ENCODE data around the gene MYOT. TPM values are rescaled to one million over a fixed set of nuclear protein-coding genes. Genes with fewer than 3 reads are reported as not detected.

MYOT gene
- total RNA-seq, 1 experiment from 2014 or later: not detected

DNA sequence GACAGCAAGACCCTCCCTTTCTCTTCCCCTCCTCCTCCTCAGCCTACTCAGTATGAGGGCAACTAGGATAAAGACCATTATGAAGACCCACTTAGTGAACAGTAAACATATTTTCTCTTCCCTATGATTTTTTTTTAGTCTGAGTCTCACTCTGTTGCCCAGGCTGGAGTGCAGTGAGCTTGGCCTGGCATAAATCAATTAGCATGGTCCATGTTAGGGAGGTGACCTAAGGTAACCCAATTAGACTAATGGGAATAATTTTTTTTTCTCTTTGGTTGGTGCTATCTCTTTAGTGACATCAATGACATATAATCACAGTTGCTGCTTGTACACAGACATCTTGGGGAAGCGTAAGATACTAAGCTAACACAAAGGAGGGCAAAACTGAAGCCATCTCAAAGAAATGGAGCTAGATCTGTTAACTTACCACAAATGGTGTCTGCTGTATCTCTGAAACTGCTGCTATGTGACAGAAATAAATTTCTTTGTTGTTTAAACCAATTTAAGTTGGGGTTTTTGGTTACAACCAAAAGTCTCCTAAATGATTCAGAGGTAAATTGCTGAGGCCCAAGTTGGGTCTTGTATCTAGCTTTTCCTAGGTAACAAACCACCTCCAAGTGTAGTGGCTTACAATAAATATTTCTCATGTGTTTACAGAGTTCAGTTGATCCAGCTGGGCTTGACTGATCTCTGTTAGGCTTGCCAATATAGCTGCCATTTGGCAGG lies 34.9 kb downstream of the MYOT start:
- Histone ChIP-seq H2AK5ac (ENCODE audit: insufficient read length, low read length) (no peak overlapping the region), H4K91ac (ENCODE audit: insufficient read length, low read depth, low read length) (no peak overlapping the region)
- no peak overlapping the region for H3K27ac Mint-ChIP-seq

More for the DNA sequence above, 34.9 kb downstream of the MYOT start:
- no CpG with 5 or more reads among the region's 1 CpG for WGBS (ENCODE audit: extremely low coverage, insufficient read length, low lambda C conversion rate)
- no peaks in the 10 kb centered on the region for H3K27me3 ChIP-seq (ENCODE audit: insufficient read depth, low read length)
- H3K9ac ChIP-seq (ENCODE audit: extremely low read depth, insufficient read length, low read length): no peak overlapping the region
- no peak overlapping the region for H2BK120ac ChIP-seq (ENCODE audit: low read depth, low read length, poor library complexity, severe bottlenecking)
- H3T11ph ChIP-seq (ENCODE audit: low read length): no peak overlapping the region
- H2AFZ ChIP-seq (ENCODE audit: low read length): no peak overlapping the region
- TF ChIP-seq, protein P1, sequence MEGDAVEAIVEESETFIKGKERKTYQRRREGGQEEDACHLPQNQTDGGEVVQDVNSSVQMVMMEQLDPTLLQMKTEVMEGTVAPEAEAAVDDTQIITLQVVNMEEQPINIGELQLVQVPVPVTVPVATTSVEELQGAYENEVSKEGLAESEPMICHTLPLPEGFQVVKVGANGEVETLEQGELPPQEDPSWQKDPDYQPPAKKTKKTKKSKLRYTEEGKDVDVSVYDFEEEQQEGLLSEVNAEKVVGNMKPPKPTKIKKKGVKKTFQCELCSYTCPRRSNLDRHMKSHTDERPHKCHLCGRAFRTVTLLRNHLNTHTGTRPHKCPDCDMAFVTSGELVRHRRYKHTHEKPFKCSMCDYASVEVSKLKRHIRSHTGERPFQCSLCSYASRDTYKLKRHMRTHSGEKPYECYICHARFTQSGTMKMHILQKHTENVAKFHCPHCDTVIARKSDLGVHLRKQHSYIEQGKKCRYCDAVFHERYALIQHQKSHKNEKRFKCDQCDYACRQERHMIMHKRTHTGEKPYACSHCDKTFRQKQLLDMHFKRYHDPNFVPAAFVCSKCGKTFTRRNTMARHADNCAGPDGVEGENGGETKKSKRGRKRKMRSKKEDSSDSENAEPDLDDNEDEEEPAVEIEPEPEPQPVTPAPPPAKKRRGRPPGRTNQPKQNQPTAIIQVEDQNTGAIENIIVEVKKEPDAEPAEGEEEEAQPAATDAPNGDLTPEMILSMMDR (conservative IDR thresholded peaks at IDR 0.05): no peak
- Mint-ChIP-seq H3K4me3 (no peak overlapping the region), H3K27me3 (ENCODE audit: low read depth) (no peaks in the 10 kb centered on the region), H3K36me3 (ENCODE audit: insufficient read depth in 1 of 3, low read depth in 3 of 3) (no peaks in the 10 kb centered on the region), H3K9me3 (no peaks in the 10 kb centered on the region), H3K4me1 (no peaks in the 10 kb centered on the region)
- H3K79me2 ChIP-seq (ENCODE audit: insufficient read depth, low read length): no peaks in the 10 kb centered on the region
- H4K5ac ChIP-seq (ENCODE audit: insufficient read length, low read depth, low read length): no peak overlapping the region
- H3K23me2 ChIP-seq (ENCODE audit: insufficient read length, low read depth, low read length, poor library complexity, severe bottlenecking): no peaks in the 10 kb centered on the region
- no peak overlapping the region for H3K56ac ChIP-seq (ENCODE audit: insufficient read length, low read depth, low read length)
- H3K4me2 ChIP-seq (ENCODE audit: insufficient read depth, insufficient read length, low read length): no peak overlapping the region
- no peaks in the 10 kb centered on the region for H4K20me1 ChIP-seq (ENCODE audit: control insufficient read depth, insufficient read depth, insufficient read length)
- no peak overlapping the region for H2BK15ac ChIP-seq (ENCODE audit: low read depth, low read length)
- no peak for DNase-seq
- H4K8ac ChIP-seq (replicated peaks; ENCODE audit: insufficient read length, low read depth, low read length): no peak overlapping the region
- H3K4me1 ChIP-seq (ENCODE audit: insufficient read depth, low read length): no peaks in the 10 kb centered on the region
- no peak overlapping the region for H2BK5ac ChIP-seq (ENCODE audit: insufficient read length, low read length)
- no peak overlapping the region for H3K18ac ChIP-seq (ENCODE audit: insufficient read length, low read depth, low read length)
- H3K23ac ChIP-seq (ENCODE audit: insufficient read length, low read depth, low read length): no peak overlapping the region
- no peak overlapping the region for H3K27ac ChIP-seq (ENCODE audit: insufficient read length, low read depth, low read length)
- no peak overlapping the region for H2BK20ac ChIP-seq (ENCODE audit: low read depth, low read length, poor library complexity, severe bottlenecking)
- H3K14ac ChIP-seq (ENCODE audit: insufficient read depth, low read length): no peak overlapping the region
- H3K9me3 ChIP-seq (ENCODE audit: control insufficient read depth, low read depth, low read length): no peaks in the 10 kb centered on the region
- no peaks in the 10 kb centered on the region for H3K79me1 ChIP-seq (ENCODE audit: insufficient read depth, low read depth, low read length, poor library complexity, severe bottlenecking)
- no peak overlapping the region for H3K4ac ChIP-seq (ENCODE audit: low read depth, low read length)
- H2BK12ac ChIP-seq (ENCODE audit: insufficient read length, low read depth, low read length): no peak overlapping the region

Measured in H9 (cell line).